SK-N-SH (cell line): Measurements from ENCODE around the gene ABCG1. TPM values are rescaled to one million over a fixed set of nuclear protein-coding genes. Genes with fewer than 3 reads are reported as not detected.

ENCODE experiments used
- CTCF ChIA-PET: fragments of 300-600, 350-600 bp; formaldehyde crosslinking; extraction: SDS; loops from one replicate; lab custom pipeline; 2021; lab: Yijun Ruan, JAX
- POLR2A ChIA-PET: fragments of 350-600 bp; sonication (Branson Sonifier 250); formaldehyde crosslinking; extraction: SDS; loops from one replicate; lab custom pipeline; 2020; ENCODE audit warnings: antibody characterized with exemption, inconsistent platforms; lab: Yijun Ruan, JAX
- DNase-seq: peaks from one replicate; pipeline ENCODE4 v3.0.0; 2012
- H2AFZ ChIP-seq: fragments of 200-600 bp; sonication (generic); 2 replicates; pipeline ENCODE4 v1.8.1; 2016; ENCODE audit warnings: antibody characterized with exemption, mild to moderate bottlenecking, low read depth
- H3F3A ChIP-seq: fragments of 200-600 bp; sonication (generic); replicated peaks from 2 replicates; pipeline ENCODE3; 2016; ENCODE audit warnings: antibody characterized with exemption, mild to moderate bottlenecking; ENCODE audit not compliant: insufficient read depth
- H3K27ac ChIP-seq, 2 experiments: fragments of 200-500 bp in 1 of 2; fragments of 200-600 bp in 1 of 2; sonication (Bioruptor generic) in 1 of 2; sonication (generic), shearing (Covaris generic) in 1 of 2; 2 replicates each; pipeline versions ENCODE4 v1.5.1 to v1.6.1; 2014 to 2016; ENCODE audit warnings: low read depth in 2 of 2, inconsistent platforms in 1 of 2, low read length in 1 of 2, mild to moderate bottlenecking in 1 of 2, mixed read lengths in 1 of 2
- H3K27me3 ChIP-seq: fragments of 200-600 bp; sonication (generic), shearing (Covaris generic); 2 replicates; pipeline ENCODE4 v1.6.1; 2016; ENCODE audit warnings: mixed run types; ENCODE audit not compliant: insufficient read depth
- H3K36me3 ChIP-seq, 2 experiments: fragments of 200-500 bp in 1 of 2; fragments of 200-600 bp in 1 of 2; sonication (Bioruptor generic) in 1 of 2; sonication (generic) in 1 of 2; replicated peaks in 1 of 2; 2 replicates each; pipeline versions ENCODE3 to v1.5.1; 2014 to 2016; ENCODE audit warnings: low read length in 1 of 2, mild to moderate bottlenecking in 1 of 2; ENCODE audit not compliant: insufficient read depth in 2 of 2, control insufficient read depth in 1 of 2
- H3K4me1 ChIP-seq, 2 experiments: fragments of 200-500 bp in 1 of 2; fragments of 200-600 bp in 1 of 2; sonication (Bioruptor generic) in 1 of 2; sonication (generic), shearing (Covaris generic) in 1 of 2; 2 replicates each; pipeline versions ENCODE4 v1.5.1 to v1.6.1; 2014 to 2016; ENCODE audit warnings: low read depth in 1 of 2, low read length in 1 of 2, mixed run types in 1 of 2; ENCODE audit not compliant: insufficient read depth in 2 of 2, control insufficient read depth in 1 of 2
- H3K4me2 ChIP-seq: fragments of 200-600 bp; sonication (generic), shearing (Covaris generic); 2 replicates; pipeline ENCODE4 v1.6.1; 2017; ENCODE audit warnings: mixed run types
- H3K4me3 ChIP-seq, 2 experiments: fragments of 200-500 bp in 1 of 2; fragments of 200-600 bp in 1 of 2; sonication (Bioruptor generic) in 1 of 2; sonication (generic), shearing (Covaris generic) in 1 of 2; 2 replicates each; pipeline versions ENCODE4 v1.5.1 to v1.8.1; 2014 to 2016; ENCODE audit warnings: low read depth in 2 of 2, inconsistent platforms in 1 of 2, low read length in 1 of 2, mild to moderate bottlenecking in 1 of 2, mixed read lengths in 1 of 2, moderate library complexity in 1 of 2
- H3K79me2 ChIP-seq: fragments of 200-600 bp; sonication (generic); 2 replicates; pipeline ENCODE4 v1.8.1; 2017; ENCODE audit warnings: mild to moderate bottlenecking; ENCODE audit not compliant: insufficient read depth
- H3K9ac ChIP-seq: fragments of 200-600 bp; sonication (generic); 2 replicates; pipeline ENCODE4 v1.6.1; 2017; ENCODE audit warnings: mixed run types
- H3K9me2 ChIP-seq: fragments of 200-600 bp; sonication (generic); 2 replicates; pipeline ENCODE4 v1.6.1; 2017; ENCODE audit warnings: mixed run types
- H3K9me3 ChIP-seq: fragments of 200-600 bp; sonication (generic); 2 replicates; pipeline ENCODE4 v1.6.1; 2017; ENCODE audit warnings: mixed run types, mild to moderate bottlenecking, moderate library complexity
- H4K20me1 ChIP-seq: fragments of 200-600 bp; sonication (generic); 2 replicates; pipeline ENCODE4 v1.6.1; 2017; ENCODE audit warnings: mild to moderate bottlenecking, mixed run types; ENCODE audit not compliant: insufficient read depth
- ELF1 ChIP-seq: IDR thresholded peaks from 2 replicates; pipeline ENCODE4 v1.4.0; 2012
- EP300 ChIP-seq, 2 experiments: IDR thresholded peaks; 2 replicates each; pipeline versions ENCODE4 v1.4.0 to v1.6.1; 2012; ENCODE audit warnings: borderline replicate concordance in 1 of 2, low read depth in 1 of 2, low read length in 1 of 2
- EZH2phosphoT487 ChIP-seq: fragments of 200-600 bp; sonication (generic); IDR thresholded peaks from 2 replicates; pipeline ENCODE4 v1.6.1; 2017; ENCODE audit warnings: low read depth, mixed run types, mild to moderate bottlenecking, antibody characterized with exemption, moderate library complexity, borderline replicate concordance
- GABPA ChIP-seq: IDR thresholded peaks from 2 replicates; pipeline ENCODE4 v1.4.0; 2012; ENCODE audit warnings: low read depth, mild to moderate bottlenecking
- JUND ChIP-seq: IDR thresholded peaks from 2 replicates; pipeline ENCODE4 v1.4.0; 2012
- MAX ChIP-seq: IDR thresholded peaks from 2 replicates; pipeline ENCODE4 v1.4.0; 2012; ENCODE audit warnings: low read depth
- PBX3 ChIP-seq: IDR thresholded peaks from 2 replicates; pipeline ENCODE4; 2012
- RAD21 ChIP-seq: IDR thresholded peaks from 2 replicates; pipeline ENCODE4 v1.6.1; 2012; ENCODE audit warnings: mild to moderate bottlenecking, low read length
- REST ChIP-seq: IDR thresholded peaks from 2 replicates; pipeline ENCODE4 v1.6.1; 2012; ENCODE audit warnings: mild to moderate bottlenecking, low read depth, low read length, moderate library complexity
- RFX5 ChIP-seq: IDR thresholded peaks from 2 replicates; pipeline ENCODE4 v1.6.1; 2012; ENCODE audit warnings: mild to moderate bottlenecking, improper control_type of control experiment, low read length
- RXRA ChIP-seq: IDR thresholded peaks from 2 replicates; pipeline ENCODE4 v1.4.0; 2012; ENCODE audit warnings: low read depth, mild to moderate bottlenecking, borderline replicate concordance
- USF1 ChIP-seq: IDR thresholded peaks from 2 replicates; pipeline ENCODE4 v1.4.0; 2012; ENCODE audit warnings: low read depth, borderline replicate concordance
- ZBTB33 ChIP-seq: IDR thresholded peaks from 2 replicates; pipeline ENCODE4 v1.4.0; 2012; ENCODE audit warnings: low read depth, borderline replicate concordance
- WGBS: methylation state at CpG from one replicate; pipeline ENCODE4 v1.1.6; 2017; ENCODE audit warnings: low lambda C conversion rate; 5-methylcytosine and 5-hydroxymethylcytosine counted together
- polyA plus RNA-seq, 3 experiments: library from polyadenylated mRNA; depleted of rRNA; stranded (reverse); fragments of >200 nt; gene quantifications; 2 replicates each; pipeline ENCODE4 v1.2.3, GENCODE V29; 2012

Gene ABCG1
- polyA plus RNA-seq, 1 of the 3 experiments (the other 2 are of a cell fraction): 0.07 TPM

GRCh38 chr21:42298237-42298636 lies 79.3 kb downstream of the ABCG1 start:
- Histone ChIP-seq H3K27me3 (no peaks in the 10 kb centered on the region), H3K36me3 (no peaks in the 10 kb centered on the region), H3K4me3 (no peak overlapping the region), H3K9me3 (no peaks in the 10 kb centered on the region), H3K79me2 (no peaks in the 10 kb centered on the region), H2AFZ (no peak overlapping the region), H4K20me1 (no peaks in the 10 kb centered on the region), H3K9ac (no peak overlapping the region), H3K4me2 (no peak overlapping the region), H3F3A (no peaks in the 10 kb centered on the region), H3K4me1 (peaks cover 0 to 9% of the 10 kb centered on the region in 2 experiments; a peak in 1 of 4 replicates)
- ChIA-PET POLR2A (no interaction called here), CTCF (interaction anchor here (3.0 kb wide), 1 partner anchor 12 kb away, joined by 10 read pairs; no protein-coding TSS in a partner anchor)
- no peak for DNase-seq
- 36% methylated on average over 4 of the region's 6 CpGs for WGBS
- no peak for TF ChIP-seq PBX3
- no peak for TF ChIP-seq RXRA
- no peak for TF ChIP-seq EZH2phosphoT487
- no peak for TF ChIP-seq USF1
- TF ChIP-seq ELF1: no peak
- no peak for TF ChIP-seq RAD21
- TF ChIP-seq EP300 (IDR thresholded peaks at IDR 0.05; ENCODE audit: borderline replicate concordance in 1 of 2, low read depth in 1 of 2, low read length in 1 of 2): no peak
- no peak for TF ChIP-seq JUND
- no peak for TF ChIP-seq GABPA
- TF ChIP-seq ZBTB33: no peak
- TF ChIP-seq MAX: no peak
- no peak for TF ChIP-seq RFX5
- no peak for TF ChIP-seq REST
- TF ChIP-seq, all 33 proteins: peak for 0
- Histone ChIP-seq H3K27ac (no peak overlapping the region), H3K9me2 (no peaks in the 10 kb centered on the region)
